Fibroblast of the conjunctiva (primary cell): ENCODE measurements around the gene LAMB4.
A peak's percentile ranks its signal among the peaks of the same experiment; 100 is the strongest.

Experiments
- DNase-seq: peaks from one replicate; pipeline ENCODE4 v3.0.0-alpha.2; 2010; ENCODE audit warnings: low read depth

The LAMB4 gene

DNA sequence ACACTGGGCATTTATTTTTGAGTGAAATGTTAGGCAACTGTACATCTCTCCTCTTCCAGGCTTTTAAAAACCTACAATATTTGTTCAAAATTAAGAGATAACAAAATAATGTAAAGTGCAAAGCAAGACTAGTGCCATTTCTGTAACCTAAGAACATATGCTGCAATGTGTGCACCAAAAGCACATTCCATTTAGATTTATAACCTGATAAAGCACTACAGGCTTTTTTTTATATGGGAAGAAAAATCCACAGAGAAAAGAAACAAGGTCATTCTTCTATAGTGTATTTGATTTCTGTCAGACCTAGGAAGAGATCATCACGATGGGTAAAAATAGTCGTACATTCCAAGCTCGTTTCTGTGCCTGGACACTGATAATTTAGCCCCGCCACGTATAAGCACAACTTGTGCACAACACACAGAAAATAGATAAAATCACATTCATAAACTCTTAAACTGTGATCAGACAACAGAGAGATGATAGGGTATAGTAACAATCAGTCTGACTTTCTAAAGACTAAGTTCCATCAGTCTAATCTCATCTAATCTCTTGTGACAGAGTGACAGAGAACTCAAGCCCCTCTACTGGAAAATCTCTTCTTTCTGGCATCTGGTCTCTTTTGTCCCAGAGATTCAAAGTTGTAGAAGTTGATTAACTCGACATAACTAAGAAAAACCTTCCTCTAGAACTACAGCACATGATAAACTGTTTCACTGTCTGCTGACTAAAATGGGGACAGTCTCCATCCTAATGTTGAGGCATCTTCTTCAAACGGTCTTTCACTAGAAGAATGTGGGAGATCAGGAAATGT is 133.9 kb downstream of the LAMB4 start:
- no peak for DNase-seq

DNA sequence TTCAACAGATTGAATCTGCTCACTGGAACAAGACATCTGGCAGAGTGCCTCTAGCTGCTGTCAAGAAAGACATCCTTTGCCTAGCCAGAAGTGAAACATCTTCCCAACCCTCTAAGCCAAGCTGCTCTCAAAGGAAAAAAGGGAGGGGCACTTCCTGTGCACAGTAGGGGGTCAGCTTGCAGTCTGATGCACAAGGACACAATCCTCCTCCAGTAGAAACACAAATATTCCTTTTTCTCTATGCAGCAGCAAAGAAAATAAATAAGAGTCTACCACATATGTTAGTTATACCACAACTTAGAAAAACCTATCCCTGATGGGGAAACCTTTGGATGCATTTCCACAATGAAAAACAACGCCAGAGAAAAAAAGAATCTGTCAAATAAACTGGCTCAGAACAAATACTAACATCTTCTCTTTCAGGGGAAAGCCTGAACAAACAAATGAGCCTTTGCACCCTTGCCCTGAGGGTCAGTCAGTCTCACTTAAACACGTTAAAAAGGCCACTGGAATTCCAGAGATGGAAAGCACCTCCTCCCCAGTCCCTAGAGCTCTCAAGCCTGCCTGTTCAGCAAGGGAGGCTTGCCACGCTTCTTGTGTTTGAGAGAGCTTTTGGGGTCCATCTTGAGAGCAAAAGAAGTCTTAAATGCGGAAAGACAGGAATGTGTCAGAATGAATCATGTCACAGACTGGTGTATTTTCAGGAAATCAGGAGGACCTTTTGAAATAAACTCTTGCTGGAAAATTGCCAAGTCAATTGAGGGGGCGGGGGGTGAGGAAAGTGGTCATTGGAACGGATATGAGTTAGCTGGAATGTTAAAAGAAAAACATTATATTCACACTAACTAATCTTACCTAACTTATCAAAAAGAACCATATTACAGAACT is 134.7 kb downstream of the LAMB4 start:
- peak; percentile 89 for DNase-seq

DNA sequence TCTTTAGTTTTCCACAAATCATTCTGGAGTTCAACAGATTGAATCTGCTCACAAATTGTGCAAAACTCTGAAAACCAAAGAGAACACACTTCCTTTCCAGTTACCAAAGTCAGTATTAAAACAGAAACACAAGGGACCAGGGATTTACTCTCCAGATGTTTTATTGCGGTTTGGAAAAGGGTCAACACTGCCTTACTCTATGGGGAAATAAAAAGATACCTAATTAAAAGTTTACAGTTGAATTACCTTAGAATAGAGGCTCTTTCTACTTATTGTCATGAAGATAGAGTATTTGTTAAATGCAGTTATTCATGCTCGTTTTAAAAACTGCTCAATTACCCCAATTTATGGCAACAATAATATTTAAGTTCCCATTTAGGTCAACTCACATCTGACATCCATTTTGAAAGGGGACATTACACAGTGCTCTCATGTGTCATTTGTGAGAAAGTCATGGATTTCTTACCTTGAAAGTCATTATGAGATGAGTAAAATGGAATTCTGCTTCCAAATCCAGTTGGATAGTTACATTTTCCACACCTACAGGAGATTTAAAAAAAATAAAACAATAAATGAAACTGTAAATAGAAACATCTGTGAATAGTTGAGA is 135.6 kb downstream of the LAMB4 start:
- DNase-seq = no peak

- no peak for DNase-seq
These were observed 136.3 kb downstream of the LAMB4 start for GRCh38 chr7:107993891-107994291.

GRCh38 chr7:107989618-107990373 is 140.4 kb downstream of the LAMB4 start:
- DNase-seq = peak; percentile 79

DNA sequence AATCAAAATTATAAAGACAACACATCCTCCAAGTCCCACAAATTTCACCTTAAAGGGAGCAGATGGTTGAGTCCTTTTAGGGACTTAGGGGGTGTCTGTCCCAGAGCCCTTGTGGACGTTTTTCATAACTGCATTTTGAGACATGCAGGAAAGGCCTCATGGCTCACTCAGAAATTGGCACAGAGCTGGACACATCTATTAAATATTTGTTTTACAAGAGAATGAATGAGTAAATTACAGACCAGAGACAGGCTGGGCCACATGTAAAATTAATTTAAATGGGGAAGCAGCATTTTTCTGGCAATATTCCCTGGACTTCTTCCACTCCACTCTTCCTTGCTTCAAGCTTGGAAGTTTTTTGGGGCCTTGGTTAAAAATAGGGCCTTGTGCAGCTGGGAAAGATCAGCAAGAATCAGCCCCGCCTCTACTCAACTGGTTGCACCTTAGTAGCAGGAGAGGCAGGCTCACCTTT is 147.2 kb downstream of the LAMB4 start:
- no peak for DNase-seq

DNA sequence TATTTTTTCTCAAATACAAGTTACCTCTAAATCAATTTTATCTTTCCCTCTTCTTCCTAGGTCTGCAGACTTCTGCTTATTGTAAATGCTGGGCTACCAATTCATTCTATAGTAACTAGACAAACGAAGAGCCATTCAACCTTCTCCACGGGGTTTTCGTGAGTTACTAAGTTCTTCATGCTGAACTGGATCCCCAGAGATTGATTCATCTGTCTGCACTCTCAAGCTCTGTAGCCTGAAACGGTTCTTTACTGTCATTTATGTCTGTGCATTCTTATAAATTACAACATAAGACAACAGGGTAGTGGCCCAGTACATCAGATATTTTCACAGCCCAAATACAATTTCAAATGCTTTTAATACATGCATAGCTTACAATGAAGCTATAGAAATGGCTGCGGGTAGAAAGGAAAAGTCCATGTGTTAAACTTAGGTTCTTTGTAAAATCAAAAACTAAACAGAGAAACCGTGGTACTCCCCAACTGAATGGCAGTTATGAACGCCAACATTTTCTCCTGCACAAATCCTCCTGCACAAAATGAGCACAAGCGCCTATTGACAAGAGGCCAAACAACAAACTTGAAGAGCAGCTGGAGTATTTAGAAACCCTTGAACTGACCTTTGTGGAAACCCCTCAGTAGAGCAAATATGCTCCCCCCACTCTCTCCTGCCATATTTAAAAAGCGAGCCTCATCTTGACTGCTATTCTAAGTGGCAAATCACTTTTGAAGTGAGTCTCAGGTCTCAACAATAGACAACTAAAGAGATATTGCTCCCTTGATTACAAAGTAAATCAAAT is 147.9 kb downstream of the LAMB4 start:
- DNase-seq = no peak

DNA sequence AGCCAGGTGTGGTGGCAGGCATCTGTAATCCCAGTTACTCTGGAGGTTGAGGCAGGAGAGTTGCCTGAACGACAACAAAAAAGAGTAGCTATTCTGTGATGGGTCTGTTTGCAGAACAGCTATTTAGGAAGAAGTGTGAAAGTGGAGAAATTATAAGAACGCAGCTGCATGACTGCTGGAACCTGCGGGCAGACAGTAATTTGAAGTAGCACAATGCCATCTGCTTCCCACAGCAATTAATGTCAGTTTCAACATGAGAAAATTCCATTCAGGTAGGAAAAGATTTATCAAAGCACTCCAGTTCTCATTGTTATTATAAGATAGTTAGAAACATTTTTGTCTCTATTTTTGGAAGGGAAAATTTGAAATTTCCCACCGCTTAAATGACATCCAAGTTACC is 148.7 kb downstream of the LAMB4 start:
- DNase-seq = no peak

DNA sequence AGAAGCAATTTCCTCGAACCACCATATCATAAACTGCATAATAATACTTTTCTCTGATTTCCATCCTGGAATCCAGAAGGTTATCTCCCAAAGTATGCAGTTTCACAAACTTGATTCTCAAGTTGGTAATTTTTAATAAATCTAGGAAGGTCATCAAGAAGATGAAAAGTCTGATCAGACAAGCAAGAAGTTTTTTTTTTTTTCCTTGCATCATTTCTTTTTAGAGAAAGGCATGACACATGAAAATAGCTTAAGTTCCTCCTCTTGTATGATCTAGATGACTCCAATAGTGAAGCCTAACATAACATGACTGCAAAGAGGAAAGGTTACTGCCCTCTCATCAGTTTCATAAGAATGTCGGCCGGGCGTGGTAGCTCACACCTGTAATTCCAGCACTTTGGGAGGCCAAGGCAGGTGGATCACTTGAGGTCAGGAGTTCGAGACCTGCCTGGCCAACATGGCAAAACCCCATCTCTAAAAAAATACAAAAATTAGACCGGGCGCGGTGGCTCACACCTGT is 149.4 kb downstream of the LAMB4 start:
- DNase-seq = no peak

DNA sequence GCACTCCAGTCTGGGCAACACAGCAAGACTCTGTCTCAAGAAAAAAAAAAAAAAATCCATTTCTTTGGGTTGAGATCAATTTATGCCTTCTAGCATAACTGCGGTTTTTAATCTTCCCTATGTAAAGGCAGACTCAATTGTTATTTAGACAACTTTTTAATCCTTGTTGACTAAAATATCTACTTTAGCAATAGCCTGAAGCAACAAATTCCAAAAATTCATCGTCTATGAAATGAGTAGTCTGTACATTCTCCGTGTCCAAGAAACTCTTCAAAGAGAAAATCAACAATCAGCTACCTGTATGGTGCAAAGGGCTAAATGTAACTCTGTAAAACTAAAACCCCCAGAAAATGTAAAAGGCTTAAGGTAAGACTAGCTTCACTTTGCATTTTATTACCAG is 150.0 kb downstream of the LAMB4 start:
- no peak for DNase-seq

GRCh38 chr7:107978815-107979408 is 151.2 kb downstream of the LAMB4 start:
- DNase-seq = no peak

DNA sequence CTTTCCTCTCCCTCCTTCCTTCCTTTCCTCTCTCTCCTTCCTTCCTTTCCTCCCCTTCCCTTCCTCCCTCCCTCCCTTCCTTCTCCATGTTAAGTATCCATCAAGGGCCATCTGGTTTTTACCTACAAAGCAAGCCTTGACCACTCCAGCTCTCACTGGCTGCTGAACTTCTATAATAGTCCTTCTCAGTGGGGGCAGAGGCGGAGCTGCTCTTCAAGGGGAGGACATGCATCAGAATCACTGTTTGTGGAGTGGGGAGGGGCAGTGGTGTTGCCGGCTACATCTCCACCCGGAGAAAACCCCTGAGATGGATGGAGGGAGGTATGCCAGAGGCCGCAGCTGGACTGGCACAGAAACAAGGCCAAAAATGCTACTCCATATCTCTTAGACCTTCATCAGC is 153.1 kb downstream of the LAMB4 start:
- DNase-seq = no peak

- DNase-seq = no peak
These were observed 153.5 kb downstream of the LAMB4 start for GRCh38 chr7:107976620-107977019.

- no peak for DNase-seq
These were observed 154.7 kb downstream of the LAMB4 start for GRCh38 chr7:107975394-107976013.

- no peak for DNase-seq
These were observed 156.3 kb downstream of the LAMB4 start for GRCh38 chr7:107973861-107974260.
